GM19043 (cell line): Measurements from ENCODE around the gene SDR42E2.
"Not testable (repeated sequence)": the region's sequence is repeated elsewhere in the genome, so short reads cannot be mapped to it uniquely, and the experiment has no call there.

Experiments
- ATAC-seq: cut with Tn5 transposase; IDR thresholded peaks from one replicate; pipeline ENCODE4 v1.9.1; 2021; ENCODE audit warnings: low read depth; ENCODE audit not compliant: unreplicated experiment

SDR42E2 gene

GRCh38 chr16:22153078-22153477 lies 9.2 kb upstream of the SDR42E2 start:
- not testable (repeated sequence) for ATAC-seq

- no peak for ATAC-seq
Observed at GRCh38 chr16:22161401-22161800, 905 bp upstream of the SDR42E2 start.

- no peak for ATAC-seq
Observed at GRCh38 chr16:22162656-22163009, 327 bp downstream of the SDR42E2 start.

GRCh38 chr16:22163806-22164205 lies 1.5 kb downstream of the SDR42E2 start:
- ATAC-seq: no peak

GRCh38 chr16:22164482-22164881 lies 2.2 kb downstream of the SDR42E2 start:
- ATAC-seq: no peak

- no peak for ATAC-seq
Observed at GRCh38 chr16:22165508-22166285, 3.4 kb downstream of the SDR42E2 start.

GRCh38 chr16:22171953-22172352 lies 9.6 kb downstream of the SDR42E2 start:
- no peak for ATAC-seq

- ATAC-seq: not testable (repeated sequence)
Observed at GRCh38 chr16:22172642-22173041, 10.3 kb downstream of the SDR42E2 start.

GRCh38 chr16:22174642-22175041 lies 12.3 kb downstream of the SDR42E2 start:
- no peak for ATAC-seq

GRCh38 chr16:22177968-22178930 lies 15.9 kb downstream of the SDR42E2 start:
- ATAC-seq: no peak

GRCh38 chr16:22181426-22181825 lies 19.1 kb downstream of the SDR42E2 start:
- no peak for ATAC-seq

GRCh38 chr16:22181843-22182242 lies 19.5 kb downstream of the SDR42E2 start:
- no peak for ATAC-seq

- no peak for ATAC-seq
Observed at GRCh38 chr16:22183335-22183734, 21.0 kb downstream of the SDR42E2 start.

- no peak for ATAC-seq
Observed at GRCh38 chr16:22183901-22184614, 21.8 kb downstream of the SDR42E2 start.

GRCh38 chr16:22184615-22184968 lies 22.3 kb downstream of the SDR42E2 start:
- ATAC-seq: no peak

- ATAC-seq: no peak
Observed at GRCh38 chr16:22186517-22186916, 24.2 kb downstream of the SDR42E2 start.

GRCh38 chr16:22188267-22188594 lies 25.9 kb downstream of the SDR42E2 start:
- ATAC-seq: no peak

- no peak for ATAC-seq
Observed at GRCh38 chr16:22188595-22189442, 26.5 kb downstream of the SDR42E2 start.

GRCh38 chr16:22189473-22190080 lies 27.3 kb downstream of the SDR42E2 start:
- no peak for ATAC-seq
